HL-60 (cell line): Measurements from ENCODE around the gene SLITRK3.

Experiments used
- GABPA ChIP-seq: IDR thresholded peaks from 2 replicates; pipeline ENCODE4 v1.6.1; 2012; ENCODE audit warnings: low read depth
- POLR2AphosphoS5 ChIP-seq: IDR thresholded peaks from 2 replicates; pipeline ENCODE4 v1.6.1; 2012; ENCODE audit warnings: low read depth
- SPI1 ChIP-seq: IDR thresholded peaks from 2 replicates; pipeline ENCODE4 v1.6.1; 2012; ENCODE audit warnings: low read depth, mild to moderate bottlenecking, borderline replicate concordance
- TF ChIP-seq, protein P1 (sequence below): IDR thresholded peaks from one replicate; pipeline ENCODE4 v1.5.1; 2011; ENCODE audit warnings: low read length, control low read depth, inconsistent platforms; ENCODE audit not compliant: insufficient read depth
- TF ChIP-seq, protein P2 (sequence below): IDR thresholded peaks from 2 replicates; pipeline ENCODE4 v1.6.1; 2012; ENCODE audit warnings: low read depth; ENCODE audit not compliant: insufficient replicate concordance

DNA sequence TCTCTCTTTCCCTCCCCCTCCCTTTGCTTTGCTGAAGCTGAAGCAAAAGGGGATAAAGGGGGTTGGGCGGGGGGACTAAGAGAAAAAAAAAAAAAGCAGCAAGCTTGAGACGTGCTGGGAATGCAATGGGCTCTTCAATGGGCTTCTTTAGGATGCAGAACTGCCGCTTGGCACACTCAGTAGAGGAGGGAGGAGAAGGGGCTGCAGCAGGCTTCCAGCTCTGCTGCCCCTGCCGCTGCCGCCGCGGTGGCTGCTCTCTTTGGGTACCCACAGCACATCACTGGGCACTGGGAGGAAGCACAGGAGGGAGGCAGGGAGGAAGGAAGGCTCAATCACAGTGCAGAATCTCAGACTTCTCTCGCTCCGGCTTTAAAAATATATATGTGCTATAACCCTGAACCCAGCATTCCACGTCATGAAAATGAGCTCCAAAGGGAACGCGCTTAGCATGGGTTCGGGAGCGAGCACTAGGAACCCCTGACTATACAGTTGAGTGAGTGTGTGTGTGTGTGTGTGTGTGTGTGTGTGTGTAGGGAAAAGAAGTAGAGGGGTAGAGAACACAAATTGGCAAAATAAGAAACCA lies 3.5 kb downstream of the SLITRK3 start:
- TF ChIP-seq, protein P1, sequence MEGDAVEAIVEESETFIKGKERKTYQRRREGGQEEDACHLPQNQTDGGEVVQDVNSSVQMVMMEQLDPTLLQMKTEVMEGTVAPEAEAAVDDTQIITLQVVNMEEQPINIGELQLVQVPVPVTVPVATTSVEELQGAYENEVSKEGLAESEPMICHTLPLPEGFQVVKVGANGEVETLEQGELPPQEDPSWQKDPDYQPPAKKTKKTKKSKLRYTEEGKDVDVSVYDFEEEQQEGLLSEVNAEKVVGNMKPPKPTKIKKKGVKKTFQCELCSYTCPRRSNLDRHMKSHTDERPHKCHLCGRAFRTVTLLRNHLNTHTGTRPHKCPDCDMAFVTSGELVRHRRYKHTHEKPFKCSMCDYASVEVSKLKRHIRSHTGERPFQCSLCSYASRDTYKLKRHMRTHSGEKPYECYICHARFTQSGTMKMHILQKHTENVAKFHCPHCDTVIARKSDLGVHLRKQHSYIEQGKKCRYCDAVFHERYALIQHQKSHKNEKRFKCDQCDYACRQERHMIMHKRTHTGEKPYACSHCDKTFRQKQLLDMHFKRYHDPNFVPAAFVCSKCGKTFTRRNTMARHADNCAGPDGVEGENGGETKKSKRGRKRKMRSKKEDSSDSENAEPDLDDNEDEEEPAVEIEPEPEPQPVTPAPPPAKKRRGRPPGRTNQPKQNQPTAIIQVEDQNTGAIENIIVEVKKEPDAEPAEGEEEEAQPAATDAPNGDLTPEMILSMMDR = no peak
- TF ChIP-seq GABPA (no peak), SPI1 (no peak), POLR2AphosphoS5 (no peak)
- TF ChIP-seq, protein P2, sequence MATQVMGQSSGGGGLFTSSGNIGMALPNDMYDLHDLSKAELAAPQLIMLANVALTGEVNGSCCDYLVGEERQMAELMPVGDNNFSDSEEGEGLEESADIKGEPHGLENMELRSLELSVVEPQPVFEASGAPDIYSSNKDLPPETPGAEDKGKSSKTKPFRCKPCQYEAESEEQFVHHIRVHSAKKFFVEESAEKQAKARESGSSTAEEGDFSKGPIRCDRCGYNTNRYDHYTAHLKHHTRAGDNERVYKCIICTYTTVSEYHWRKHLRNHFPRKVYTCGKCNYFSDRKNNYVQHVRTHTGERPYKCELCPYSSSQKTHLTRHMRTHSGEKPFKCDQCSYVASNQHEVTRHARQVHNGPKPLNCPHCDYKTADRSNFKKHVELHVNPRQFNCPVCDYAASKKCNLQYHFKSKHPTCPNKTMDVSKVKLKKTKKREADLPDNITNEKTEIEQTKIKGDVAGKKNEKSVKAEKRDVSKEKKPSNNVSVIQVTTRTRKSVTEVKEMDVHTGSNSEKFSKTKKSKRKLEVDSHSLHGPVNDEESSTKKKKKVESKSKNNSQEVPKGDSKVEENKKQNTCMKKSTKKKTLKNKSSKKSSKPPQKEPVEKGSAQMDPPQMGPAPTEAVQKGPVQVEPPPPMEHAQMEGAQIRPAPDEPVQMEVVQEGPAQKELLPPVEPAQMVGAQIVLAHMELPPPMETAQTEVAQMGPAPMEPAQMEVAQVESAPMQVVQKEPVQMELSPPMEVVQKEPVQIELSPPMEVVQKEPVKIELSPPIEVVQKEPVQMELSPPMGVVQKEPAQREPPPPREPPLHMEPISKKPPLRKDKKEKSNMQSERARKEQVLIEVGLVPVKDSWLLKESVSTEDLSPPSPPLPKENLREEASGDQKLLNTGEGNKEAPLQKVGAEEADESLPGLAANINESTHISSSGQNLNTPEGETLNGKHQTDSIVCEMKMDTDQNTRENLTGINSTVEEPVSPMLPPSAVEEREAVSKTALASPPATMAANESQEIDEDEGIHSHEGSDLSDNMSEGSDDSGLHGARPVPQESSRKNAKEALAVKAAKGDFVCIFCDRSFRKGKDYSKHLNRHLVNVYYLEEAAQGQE = no peak
